ENCODE measurements around the gene VIL1. TPM values are rescaled to one million over a fixed set of nuclear protein-coding genes. Genes with fewer than 3 reads are reported as not detected.

VIL1 gene
- total RNA-seq, 1 experiment from 2014 or later, result 3.0 TPM

GRCh38 chr2:218406209-218406948, 12.5 kb upstream of the VIL1 start (continued):
- 0 out of 2 replicates have a peak, but pooled peaks have one; percentile 8 for TF ChIP-seq AR (CRISPR knock-in tag; IDR thresholded peaks at IDR 0.05)
- no peak for TF ChIP-seq PREB (CRISPR knock-in tag; IDR thresholded peaks at IDR 0.05; ENCODE audit: borderline replicate concordance)
- TF ChIP-seq USF1 (CRISPR knock-in tag; IDR thresholded peaks at IDR 0.05), result 0 out of 2 replicates have a peak, but pooled peaks have one; percentile 41
- TF ChIP-seq NFATC4 (CRISPR knock-in tag; IDR thresholded peaks at IDR 0.05), result no peak
- TF ChIP-seq GTF2I (CRISPR knock-in tag; conservative IDR thresholded peaks at IDR 0.05), result no peak
- no peak for TF ChIP-seq ATF3 (CRISPR knock-in tag; conservative IDR thresholded peaks at IDR 0.05)
- no peak for TF ChIP-seq ZNF317 (CRISPR knock-in tag; IDR thresholded peaks at IDR 0.05; ENCODE audit: borderline replicate concordance, low read depth)
- TF ChIP-seq NR3C1 (CRISPR knock-in tag; conservative IDR thresholded peaks at IDR 0.05; ENCODE audit: low read depth), result no peak
- peak; percentile 63 for TF ChIP-seq GABPB1 (CRISPR knock-in tag; IDR thresholded peaks at IDR 0.05)
- no peak for TF ChIP-seq ZMAT4 (CRISPR knock-in tag; IDR thresholded peaks at IDR 0.05)
- no peak for TF ChIP-seq ATF6 (CRISPR knock-in tag; IDR thresholded peaks at IDR 0.05)
- TF ChIP-seq ZBTB43 (CRISPR knock-in tag; IDR thresholded peaks at IDR 0.05), result no peak
- TF ChIP-seq SMAD3 (CRISPR knock-in tag; IDR thresholded peaks at IDR 0.05; ENCODE audit: borderline replicate concordance), result no peak
- no peak; the same call in 1 of the 2 replicates for TF ChIP-seq USF2 (CRISPR knock-in tag; IDR thresholded peaks at IDR 0.05)
- peak; percentile 74; the same call in 1 of the 2 replicates for TF ChIP-seq ETV6 (CRISPR knock-in tag; IDR thresholded peaks at IDR 0.05)
- TF ChIP-seq JAZF1 (CRISPR knock-in tag; IDR thresholded peaks at IDR 0.05), result no peak
- TF ChIP-seq NFYB (CRISPR knock-in tag; conservative IDR thresholded peaks at IDR 0.05; ENCODE audit: low read depth), result 0 out of 2 replicates have a peak, but pooled peaks have one; percentile 27
- no peak for TF ChIP-seq ESRRA (CRISPR knock-in tag; IDR thresholded peaks at IDR 0.05; ENCODE audit: borderline replicate concordance)
- no peak for TF ChIP-seq FOXP4 (CRISPR knock-in tag; IDR thresholded peaks at IDR 0.05)
- TF ChIP-seq PRRX2 (CRISPR knock-in tag; IDR thresholded peaks at IDR 0.05), result no peak
- no peak for TF ChIP-seq HMGA2 (CRISPR knock-in tag; IDR thresholded peaks at IDR 0.05)
- TF ChIP-seq ZNF512 (CRISPR knock-in tag; IDR thresholded peaks at IDR 0.05; ENCODE audit: borderline replicate concordance), result no peak
- TF ChIP-seq ATF2 (CRISPR knock-in tag; IDR thresholded peaks at IDR 0.05; ENCODE audit: borderline replicate concordance, low read depth), result no peak
